Endothelial cell of umbilical vein (primary cell): ENCODE measurements around the gene RAPGEF6.

ENCODE experiments used
- EZH2 ChIP-seq: IDR thresholded peaks from 2 replicates; pipeline ENCODE4 v1.6.1; 2012; ENCODE audit warnings: borderline replicate concordance, low read depth, mild to moderate bottlenecking, moderate library complexity, low read length, inconsistent platforms; ENCODE audit not compliant: severe bottlenecking
- FOS ChIP-seq: IDR thresholded peaks from 2 replicates; pipeline ENCODE4 v1.6.1; 2011; ENCODE audit warnings: mild to moderate bottlenecking, low read length, moderate library complexity, borderline replicate concordance; ENCODE audit not compliant: insufficient read depth
- JUN ChIP-seq: IDR thresholded peaks from 2 replicates; pipeline ENCODE4 v1.6.1; 2011; ENCODE audit warnings: borderline replicate concordance, low read depth; ENCODE audit not compliant: insufficient read length, insufficient read depth
- MYC ChIP-seq: IDR thresholded peaks from one replicate; pipeline ENCODE4 v1.6.1; 2011; ENCODE audit warnings: mild to moderate bottlenecking, low read depth, low read length
- POLR2A ChIP-seq: IDR thresholded peaks from 2 replicates; pipeline ENCODE4 v1.6.1; 2012; ENCODE audit warnings: low read depth, mild to moderate bottlenecking, control low read depth, low read length
- POLR2AphosphoS5 ChIP-seq: IDR thresholded peaks from 2 replicates; pipeline ENCODE4 v1.6.1; 2012; ENCODE audit warnings: low read depth, mild to moderate bottlenecking, control low read depth, low read length, moderate library complexity; ENCODE audit not compliant: insufficient read depth
- TF ChIP-seq, protein P1 (sequence below), 2 donors: IDR thresholded peaks; 1 replicate in 1 of 2; 2 replicates in 1 of 2; pipeline ENCODE4 v1.5.1; 2011; ENCODE audit warnings: low read length in 2 of 2, mild to moderate bottlenecking in 2 of 2, moderate library complexity in 2 of 2, control low read depth in 1 of 2, inconsistent platforms in 1 of 2, low read depth in 1 of 2; ENCODE audit not compliant: insufficient read depth in 1 of 2; ENCODE audit errors: extremely low read depth in 1 of 2
- TF ChIP-seq, protein P2 (sequence below): IDR thresholded peaks from 2 replicates; pipeline ENCODE4 v1.6.1; 2011; ENCODE audit not compliant: insufficient read depth, insufficient read length

DNA sequence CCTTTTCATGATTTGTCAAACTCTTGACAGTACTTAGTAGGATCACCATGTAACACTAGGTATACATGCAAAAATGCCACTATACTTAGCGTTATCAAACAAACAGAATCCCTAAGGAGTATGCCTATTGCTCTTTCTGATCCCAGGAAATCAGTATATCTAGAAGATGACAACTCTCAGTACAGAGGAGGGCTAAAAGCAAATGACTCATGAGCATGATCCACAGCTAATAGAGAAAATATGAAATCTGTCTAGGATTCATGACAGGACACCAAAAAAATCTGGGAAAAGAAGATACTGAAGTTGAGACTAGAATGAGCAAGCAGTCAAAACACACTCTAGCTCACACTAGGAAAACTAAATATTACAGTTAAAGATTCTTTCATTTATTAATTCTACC is 89.2 kb downstream of the RAPGEF6 start:
- no peak for TF ChIP-seq JUN
- TF ChIP-seq, protein P1, sequence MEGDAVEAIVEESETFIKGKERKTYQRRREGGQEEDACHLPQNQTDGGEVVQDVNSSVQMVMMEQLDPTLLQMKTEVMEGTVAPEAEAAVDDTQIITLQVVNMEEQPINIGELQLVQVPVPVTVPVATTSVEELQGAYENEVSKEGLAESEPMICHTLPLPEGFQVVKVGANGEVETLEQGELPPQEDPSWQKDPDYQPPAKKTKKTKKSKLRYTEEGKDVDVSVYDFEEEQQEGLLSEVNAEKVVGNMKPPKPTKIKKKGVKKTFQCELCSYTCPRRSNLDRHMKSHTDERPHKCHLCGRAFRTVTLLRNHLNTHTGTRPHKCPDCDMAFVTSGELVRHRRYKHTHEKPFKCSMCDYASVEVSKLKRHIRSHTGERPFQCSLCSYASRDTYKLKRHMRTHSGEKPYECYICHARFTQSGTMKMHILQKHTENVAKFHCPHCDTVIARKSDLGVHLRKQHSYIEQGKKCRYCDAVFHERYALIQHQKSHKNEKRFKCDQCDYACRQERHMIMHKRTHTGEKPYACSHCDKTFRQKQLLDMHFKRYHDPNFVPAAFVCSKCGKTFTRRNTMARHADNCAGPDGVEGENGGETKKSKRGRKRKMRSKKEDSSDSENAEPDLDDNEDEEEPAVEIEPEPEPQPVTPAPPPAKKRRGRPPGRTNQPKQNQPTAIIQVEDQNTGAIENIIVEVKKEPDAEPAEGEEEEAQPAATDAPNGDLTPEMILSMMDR (IDR thresholded peaks at IDR 0.05; ENCODE audit: extremely low read depth in 1 of 2, insufficient read depth in 1 of 2, low read depth in 1 of 2, low read length in 2 of 2), result no peak
- TF ChIP-seq EZH2, result no peak
- no peak for TF ChIP-seq POLR2A
- TF ChIP-seq POLR2AphosphoS5, result no peak
- TF ChIP-seq, protein P2, sequence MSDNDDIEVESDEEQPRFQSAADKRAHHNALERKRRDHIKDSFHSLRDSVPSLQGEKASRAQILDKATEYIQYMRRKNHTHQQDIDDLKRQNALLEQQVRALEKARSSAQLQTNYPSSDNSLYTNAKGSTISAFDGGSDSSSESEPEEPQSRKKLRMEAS, result no peak
- peak; percentile 14 for TF ChIP-seq FOS
- TF ChIP-seq MYC, result no peak
